HG02642 (cell line): ENCODE data around the gene IL10RB.

Experiments used
- ATAC-seq: cut with Tn5 transposase; IDR thresholded peaks from one replicate; pipeline ENCODE4 v1.9.1; 2021; ENCODE audit warnings: mild to moderate bottlenecking; ENCODE audit not compliant: unreplicated experiment, poor library complexity

The IL10RB gene

DNA sequence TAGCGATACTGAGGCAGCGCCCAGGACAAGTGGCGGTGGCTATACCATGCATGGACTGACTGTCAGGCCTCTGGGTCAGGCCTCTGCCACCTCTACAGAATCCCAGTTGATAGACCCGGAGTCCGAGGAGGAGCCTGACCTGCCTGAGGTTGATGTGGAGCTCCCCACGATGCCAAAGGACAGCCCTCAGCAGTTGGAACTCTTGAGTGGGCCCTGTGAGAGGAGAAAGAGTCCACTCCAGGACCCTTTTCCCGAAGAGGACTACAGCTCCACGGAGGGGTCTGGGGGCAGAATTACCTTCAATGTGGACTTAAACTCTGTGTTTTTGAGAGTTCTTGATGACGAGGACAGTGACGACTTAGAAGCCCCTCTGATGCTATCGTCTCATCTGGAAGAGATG is 3.2 kb upstream of the IL10RB start:
- no peak for ATAC-seq

DNA sequence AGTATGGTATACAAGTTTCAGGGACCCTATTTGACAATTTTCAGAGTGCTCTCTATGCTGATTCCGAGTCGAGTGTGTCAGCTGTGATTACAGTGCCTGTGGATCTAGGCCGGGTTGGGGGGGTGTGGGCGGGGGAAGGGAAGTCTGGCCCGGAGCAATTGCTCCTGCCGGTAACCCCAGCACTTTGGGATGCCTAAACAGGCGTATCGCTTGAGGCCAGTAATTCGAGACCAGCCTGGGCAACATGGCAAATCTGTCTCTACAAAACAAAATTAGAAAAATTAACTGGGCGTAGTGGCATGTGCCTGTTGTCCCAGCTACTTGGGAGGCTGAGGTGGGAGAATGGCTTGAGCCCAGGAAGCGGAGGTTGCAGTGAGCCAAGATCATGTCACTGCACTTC is 1.6 kb upstream of the IL10RB start:
- no peak for ATAC-seq

DNA sequence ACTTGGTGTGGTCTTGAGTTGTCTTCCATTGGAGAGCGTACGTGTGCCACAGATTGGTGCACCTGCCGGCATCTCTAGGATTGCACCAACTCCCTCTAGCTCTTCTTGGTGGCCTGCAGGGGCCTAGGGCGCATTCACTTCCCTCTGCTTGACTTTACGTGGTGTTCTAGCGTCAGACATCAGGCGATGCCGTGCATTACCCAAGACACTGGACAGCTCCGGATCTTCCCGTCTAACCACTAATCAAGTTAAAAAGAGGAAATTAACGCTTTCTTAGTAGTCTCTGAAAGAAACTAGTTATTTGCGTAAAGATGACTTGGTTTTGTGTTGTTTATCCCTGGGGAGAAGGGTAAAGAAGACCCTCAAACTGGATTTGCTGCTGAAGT is 510 bp upstream of the IL10RB start:
- peak; percentile 29 for ATAC-seq

DNA sequence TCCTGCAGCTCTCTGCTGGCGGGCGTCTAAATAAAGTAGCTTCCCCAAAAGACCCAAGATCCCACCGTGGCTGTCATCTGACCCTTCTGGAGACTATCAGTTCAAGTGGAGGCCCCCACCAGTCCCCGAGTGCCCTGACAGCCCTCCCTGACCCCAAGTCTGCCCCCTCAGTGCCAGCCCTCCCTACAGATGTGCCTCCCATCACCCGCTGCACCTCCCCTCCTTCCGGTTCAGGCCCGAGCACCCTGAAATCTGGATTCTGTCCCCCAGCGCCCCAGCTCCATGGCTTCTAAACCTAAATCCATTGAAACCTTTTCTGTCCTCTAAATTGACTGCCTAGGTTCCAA is 595 bp downstream of the IL10RB start:
- ATAC-seq = no peak

DNA sequence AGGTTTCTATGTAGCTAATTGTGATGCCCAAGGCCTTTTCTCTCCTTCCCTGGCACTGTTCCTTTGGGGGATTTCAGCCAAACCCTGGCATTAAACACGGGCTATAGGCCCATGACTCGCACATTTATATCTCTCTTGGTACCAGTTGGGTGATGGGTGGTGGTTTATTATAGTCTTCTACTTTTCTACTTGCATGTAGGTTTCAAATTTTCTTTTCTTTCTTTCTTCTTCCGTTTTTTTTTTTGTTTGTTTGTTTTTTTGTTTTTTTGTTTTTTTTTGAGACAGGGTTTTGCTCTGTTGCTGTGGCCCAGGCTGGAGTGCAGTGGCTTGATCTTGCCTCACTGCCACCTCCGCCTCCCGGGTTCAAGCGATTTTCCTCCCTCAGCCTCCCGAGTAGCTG is 1.1 kb downstream of the IL10RB start:
- ATAC-seq = no peak

DNA sequence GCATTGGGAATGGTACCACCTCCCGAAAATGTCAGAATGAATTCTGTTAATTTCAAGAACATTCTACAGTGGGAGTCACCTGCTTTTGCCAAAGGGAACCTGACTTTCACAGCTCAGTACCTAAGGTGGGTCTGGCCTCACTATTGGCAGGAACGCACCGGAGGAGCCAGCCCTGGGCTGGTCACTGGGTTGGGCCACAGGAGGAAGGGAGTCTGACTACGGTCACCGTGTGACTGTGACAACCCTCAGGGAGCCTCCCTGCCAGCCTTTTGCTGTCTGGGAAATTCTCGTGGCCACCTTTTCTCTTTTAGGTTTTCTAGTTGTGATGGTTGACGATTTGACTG is 2.2 kb downstream of the IL10RB start:
- ATAC-seq = peak; percentile 13

DNA sequence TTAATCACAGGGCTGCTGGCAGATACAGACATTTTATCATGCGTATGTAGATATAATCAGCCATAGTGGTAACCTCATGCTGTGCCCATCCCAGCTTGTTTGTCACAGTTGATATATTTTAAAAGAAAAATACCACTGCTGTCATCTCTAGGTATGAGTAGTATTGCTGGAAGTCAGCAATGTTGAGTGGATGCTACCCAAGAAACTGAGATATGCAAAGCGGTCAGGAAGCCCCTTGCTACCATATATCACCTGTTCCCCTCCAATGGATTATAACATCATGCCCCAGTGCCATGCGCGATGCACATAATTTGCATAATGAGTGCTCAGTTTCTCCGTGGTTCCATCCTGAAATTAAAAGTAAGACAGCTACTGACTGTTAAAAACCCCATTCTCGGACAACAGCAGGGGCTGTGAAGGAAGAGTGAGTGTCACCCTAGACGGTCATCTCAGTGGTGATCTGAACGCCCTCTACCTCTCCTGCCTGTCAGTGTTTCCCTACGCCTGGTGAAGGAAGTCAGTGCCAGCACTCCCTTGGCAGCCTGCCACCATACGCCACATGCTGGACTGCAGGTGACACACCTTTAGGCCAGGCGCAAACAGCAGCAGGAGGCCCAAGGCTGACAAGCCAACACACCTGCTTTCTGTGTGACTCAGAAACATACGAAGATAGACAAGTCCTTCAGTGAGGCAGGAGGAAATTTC is 2.7 kb downstream of the IL10RB start:
- peak; percentile 71 for ATAC-seq

DNA sequence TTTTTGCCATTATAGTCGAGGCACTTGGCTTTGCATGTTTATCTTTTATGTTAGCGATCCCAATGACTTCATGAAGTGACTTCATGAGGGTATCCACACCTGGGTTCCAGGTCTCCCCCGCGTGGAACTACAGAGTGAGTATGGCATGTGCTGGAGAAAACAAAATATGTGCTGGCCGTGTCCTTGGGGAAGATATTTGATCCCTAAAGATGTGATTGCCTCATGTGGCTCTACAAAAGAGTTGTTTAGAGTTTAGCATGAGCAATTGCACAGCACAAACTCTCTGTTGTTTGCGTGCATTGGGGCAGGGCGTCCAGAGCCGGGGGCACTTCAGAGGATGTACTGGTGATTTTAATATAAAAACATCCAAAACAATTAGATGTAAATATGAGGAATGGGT is 4.8 kb downstream of the IL10RB start:
- ATAC-seq = no peak

DNA sequence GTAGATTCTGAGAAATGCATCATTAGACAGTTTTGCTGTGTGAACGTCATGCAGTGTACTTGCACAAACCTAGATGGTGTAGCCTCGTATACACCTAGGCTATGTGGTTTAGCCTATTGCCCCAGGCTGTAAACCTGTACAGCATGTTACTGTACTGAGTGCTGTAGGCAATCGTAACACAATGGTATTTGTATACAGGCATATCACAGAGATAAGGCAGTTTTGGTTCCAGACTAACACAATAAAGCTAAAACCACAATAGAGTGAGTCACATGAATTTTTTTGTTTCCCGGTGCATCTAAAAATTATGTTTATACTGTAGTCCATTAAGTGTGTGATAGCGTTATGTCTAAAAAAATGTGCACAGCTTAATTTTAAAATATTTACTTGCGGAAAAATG is 6.9 kb downstream of the IL10RB start:
- ATAC-seq = no peak

DNA sequence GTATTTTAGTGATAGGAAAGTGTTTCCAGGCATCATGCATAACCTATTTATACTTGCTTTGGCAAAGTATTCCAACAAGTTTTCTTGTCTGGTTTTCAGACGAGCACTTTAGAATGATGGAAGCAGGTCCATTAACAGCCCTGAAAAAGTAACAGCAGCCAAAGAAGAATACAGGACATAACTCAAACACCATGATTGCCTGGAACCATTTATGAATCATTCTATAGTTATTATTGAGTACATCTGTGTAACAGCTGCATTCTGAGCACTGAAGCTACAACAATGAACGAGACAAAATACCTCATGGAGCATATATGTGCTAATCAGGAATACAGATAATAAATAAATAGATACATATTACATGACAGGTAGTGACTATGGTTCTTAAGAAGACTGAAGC is 12.6 kb downstream of the IL10RB start:
- no peak for ATAC-seq

DNA sequence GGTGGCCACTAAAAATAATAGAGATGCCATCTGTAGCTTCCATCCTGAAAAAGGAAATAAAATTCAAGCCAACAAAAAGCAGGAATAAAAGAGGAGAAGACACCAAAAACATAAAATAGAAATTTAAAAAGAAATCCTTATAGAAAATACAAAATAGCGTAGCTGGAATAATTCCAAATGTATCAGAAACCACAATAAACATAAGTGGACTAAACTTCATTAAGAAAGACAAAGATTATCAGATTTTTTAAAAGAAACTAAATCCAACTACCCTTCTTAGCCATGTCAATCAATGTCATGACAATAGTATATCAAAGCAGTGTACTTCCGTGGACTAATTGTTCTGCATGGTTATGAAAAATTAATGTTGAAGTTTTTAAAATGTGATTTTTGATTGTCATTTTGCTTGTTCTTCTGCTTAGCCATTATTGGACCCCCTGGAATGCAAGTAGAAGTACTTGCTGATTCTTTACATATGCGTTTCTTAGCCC is 13.2 kb downstream of the IL10RB start:
- no peak for ATAC-seq

DNA sequence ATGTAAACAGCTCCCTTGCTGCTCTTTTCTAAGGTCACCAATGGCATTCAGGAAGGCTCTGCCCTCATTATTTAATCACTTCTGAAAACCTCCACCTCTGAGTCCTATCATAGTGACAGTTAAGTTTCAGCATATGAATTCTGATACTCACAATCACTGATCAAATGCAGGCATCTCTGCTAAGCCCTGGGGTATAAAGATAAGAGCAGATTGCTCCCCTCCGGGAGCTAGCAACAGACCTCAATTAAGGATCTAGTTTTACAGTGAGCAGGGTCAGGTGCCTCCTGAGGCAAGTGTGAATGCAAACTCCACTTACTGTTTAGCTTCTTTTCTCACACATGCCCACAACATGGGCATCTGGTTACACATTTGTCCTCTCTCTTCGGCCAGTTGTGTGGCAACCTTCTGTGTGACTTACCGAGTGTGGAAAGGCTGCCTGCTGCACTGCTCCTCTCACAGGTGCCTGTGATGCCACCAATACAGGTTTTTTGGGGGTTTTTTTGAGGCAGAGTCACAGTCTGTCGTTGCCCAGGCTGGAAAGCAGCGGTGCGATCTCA is 15.0 kb downstream of the IL10RB start:
- no peak for ATAC-seq

DNA sequence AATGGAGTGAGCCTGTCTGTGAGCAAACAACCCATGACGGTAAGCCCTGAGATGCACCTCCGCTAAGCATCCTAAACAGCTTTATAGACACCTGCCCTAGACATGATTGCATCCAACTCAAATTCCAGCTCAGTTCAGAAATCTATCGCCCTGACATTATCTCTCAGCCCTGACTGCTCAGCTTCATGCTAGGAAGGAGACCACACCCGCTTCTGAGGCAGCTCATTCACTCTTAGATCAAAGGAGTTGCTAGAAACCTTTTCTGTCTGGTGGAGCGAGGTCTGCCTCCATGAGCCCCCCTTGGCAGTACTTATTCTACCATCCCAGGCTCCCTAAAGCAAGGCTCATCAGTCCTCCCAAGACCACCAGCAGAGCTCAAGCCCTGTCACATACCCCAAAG is 17.0 kb downstream of the IL10RB start:
- no peak for ATAC-seq

DNA sequence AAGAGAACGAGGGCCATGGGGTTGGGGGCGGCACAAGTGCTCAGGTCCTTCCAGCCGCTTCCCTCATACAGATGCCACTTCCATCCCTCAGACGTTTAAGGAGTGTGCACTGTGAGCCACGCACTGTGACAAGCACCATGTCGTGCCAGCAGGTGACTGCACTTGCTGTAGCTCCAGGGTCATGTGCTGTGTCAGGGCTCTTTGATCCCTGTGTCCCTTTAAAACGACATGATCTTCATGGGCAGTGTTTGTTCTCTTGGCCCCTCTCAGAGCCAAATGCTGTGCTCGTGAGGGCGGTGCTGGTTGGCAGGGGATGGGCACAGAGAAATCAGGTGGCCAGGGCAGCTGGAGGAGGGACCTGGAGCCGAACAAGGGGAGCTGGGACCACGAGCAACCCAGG is 19.9 kb downstream of the IL10RB start:
- no peak for ATAC-seq

DNA sequence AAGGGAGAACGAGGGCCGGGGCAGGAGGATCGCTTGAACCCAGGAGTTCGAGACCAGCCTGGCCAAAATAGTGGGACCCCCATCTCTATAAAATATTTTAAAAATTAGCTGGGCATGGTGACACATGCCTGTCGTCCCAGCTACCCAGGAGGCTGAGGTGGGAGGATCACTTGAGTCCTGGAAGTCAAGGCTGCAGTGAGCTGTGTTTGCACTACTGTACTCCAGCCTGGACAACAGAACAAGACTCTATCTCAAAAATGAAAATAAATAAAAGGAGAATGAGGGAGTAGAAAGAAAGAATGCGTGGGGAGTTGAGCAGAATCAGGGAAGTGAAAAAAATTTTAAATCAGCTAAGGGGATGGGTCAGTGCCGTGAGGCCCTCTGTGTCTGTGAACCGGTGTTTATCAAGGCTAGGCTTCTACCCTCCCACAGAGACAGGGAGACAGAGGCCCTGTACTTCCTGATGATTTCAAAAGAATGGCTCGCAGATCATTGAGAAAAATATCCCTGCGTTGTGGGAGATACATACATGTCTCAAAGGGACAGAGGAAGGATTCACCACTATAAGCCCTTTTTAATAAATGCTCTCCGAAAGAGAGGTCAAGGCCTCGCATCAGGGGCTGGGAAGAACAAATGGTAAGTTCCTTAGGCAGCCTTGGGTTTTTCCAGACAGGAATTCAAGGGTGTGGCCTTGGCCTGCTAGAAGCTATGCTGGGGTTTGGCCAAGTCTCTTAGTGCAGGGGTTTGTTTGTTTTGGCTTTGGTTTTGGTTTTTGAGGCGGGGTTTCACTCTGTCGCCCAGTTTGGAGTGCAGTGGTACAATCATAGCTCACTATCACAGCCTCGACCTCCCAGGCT is 20.7 kb downstream of the IL10RB start:
- ATAC-seq = no peak

DNA sequence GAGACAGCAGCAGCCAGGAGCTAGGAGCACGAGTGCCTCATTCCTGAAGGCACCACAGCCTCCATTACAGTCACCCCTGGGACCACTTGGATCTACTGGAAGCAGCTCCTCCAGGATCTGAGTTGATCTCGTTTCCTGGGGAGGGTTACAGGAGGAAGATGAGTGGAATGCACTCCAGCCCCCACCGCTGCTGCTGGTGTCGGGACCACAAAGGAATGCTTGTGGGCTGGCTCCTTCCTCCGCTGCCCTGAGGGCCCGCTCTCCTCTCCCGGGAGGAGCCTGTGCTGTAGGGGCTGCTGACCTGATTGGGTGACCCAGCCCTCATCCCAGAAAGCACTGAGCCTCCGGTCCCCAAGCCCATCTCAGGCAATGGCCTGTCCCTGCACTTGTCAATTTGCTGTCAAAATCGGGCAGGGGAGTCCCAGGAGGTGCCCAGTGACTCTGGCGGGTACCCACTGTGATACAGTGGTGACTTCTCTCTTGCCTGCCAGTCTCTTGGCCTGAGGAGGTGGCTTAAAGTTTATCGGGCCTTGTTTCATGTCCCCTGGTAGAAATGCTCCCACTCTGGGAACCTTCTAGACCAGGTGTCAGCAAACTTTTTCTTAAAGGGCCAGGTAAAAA is 23.1 kb downstream of the IL10RB start:
- no peak for ATAC-seq

DNA sequence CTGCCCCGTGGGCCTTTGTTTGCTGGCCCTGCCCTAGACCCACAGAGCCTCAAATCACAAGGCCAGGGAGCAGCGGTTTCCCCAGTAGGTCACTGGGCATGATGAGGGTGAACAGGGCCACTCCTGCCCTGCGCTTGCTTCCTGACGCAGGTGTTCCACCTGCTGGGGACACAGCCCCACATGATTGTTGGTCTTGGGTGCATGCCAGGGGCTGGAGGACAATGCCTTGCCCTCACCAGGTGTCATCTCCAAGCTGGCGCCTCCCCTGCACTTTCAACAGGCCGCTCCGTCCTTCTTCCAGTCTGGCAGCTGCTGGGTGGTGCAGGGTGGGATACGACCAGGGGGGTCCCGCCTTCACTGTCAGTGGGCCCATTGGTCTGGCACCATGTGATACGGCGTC is 24.3 kb downstream of the IL10RB start:
- ATAC-seq = no peak

DNA sequence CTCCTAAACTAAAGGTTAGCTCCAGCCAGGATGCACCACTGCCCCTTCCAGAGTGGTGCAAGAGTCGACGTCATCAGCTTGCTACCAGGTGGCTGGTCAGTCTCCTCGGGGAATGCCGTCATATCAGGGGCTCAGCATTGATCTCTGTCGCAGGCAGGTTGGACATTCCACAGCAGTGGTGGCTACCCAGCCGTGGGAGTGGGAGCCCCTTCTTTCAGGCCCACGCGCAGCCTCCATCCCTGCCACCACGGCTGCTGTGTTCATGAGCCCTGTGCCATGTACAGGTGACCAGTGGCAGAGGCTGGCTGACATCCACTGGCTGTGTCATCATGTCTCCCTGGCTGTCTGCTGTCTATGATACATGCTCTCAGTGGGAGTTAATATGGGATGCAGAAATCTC is 25.5 kb downstream of the IL10RB start:
- no peak for ATAC-seq

DNA sequence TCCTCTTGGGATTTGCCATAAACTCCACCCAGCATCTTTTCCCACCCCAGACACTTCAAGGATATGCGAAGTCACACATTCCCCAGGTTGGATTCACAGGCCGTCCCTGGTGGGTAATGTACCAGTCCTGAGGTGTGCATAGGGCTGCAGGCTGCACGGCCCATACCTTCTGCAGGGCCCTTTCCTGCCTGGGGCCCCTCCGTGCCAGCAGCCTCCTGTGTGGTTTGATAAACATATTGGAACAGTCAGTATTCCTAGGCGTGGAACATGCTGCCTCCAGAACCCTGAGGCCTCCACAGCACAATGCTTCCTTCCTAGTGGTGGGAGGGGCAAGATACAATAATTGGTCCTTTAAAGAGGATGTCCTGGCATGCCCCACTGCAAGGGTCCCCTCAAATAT is 26.6 kb downstream of the IL10RB start:
- ATAC-seq = no peak

DNA sequence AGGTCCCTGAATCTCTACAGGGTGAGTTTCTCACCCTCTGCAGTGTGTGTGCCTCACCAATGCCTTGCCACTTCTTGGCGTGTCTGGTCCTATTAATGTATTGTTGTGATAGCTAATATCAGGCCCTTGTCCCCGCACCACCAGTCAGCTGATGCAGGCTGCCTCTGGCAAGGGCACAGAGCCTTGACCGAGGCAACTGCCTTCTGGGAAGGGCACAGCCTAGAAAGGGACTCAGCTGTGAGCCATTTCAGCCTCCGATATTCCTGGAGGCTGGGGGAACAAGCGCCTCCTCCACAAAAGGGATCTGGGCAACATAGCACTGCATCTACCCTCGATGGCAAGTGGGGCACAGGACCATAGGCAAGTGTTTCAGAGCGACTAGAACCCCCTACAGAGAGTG is 27.0 kb downstream of the IL10RB start:
- no peak for ATAC-seq

DNA sequence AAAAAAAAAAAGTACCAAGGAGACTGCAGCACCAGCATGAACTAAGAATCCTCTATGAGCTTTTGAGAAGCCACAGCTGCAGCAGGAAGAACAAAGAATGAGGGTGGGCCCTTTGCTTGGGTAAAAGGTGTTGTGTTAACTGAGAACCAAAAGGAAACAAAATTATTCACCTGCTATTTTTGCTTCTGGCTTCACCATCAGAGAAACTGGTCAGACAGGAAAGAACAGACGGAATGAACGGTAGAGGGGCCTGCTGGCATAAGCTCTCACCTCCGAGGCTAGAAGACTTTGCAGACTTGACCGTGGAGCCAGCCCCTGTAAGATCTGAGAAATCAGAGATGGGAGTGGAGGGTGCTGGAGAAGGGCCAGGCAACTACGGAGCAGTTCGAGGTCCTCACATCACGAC is 27.6 kb downstream of the IL10RB start:
- ATAC-seq = no peak
